ENCODE data around the gene UGT1A4. TPM values are rescaled to one million over a fixed set of nuclear protein-coding genes. Genes with fewer than 3 reads are reported as not detected.

UGT1A4 gene
- total RNA-seq, 3 donors from 2014 or later (not counting 1 experiment from before 2014, with no cell fraction given) = not detected

GRCh38 chr2:233706720-233707119 lies 11.8 kb upstream of the UGT1A4 start:
- no peak for TF ChIP-seq CTCF (IDR thresholded peaks at IDR 0.05)
- Mint-ChIP-seq H3K4me1 (no peaks in the 10 kb centered on the region), H3K36me3 (peaks cover 6% of the 10 kb centered on the region), H3K9me3 (no peaks in the 10 kb centered on the region), H3K27me3 (ENCODE audit: low read depth in 2 of 2) (peaks cover 18 to 21% of the 10 kb centered on the region in 2 donors), H3K4me3 (no peak overlapping the region), H3K27ac (no peak overlapping the region)
- 100% methylated on average over 1 of the region's 1 CpG for WGBS (ENCODE audit: insufficient coverage)
- DNase-seq (no peak), ATAC-seq (no peak)
- Histone ChIP-seq H3K4me1 (ENCODE audit: control insufficient read depth, insufficient read depth, low read length) (no peaks in the 10 kb centered on the region), H3K4me3 (ENCODE audit: low read length) (no peak overlapping the region), H3K9me3 (ENCODE audit: control insufficient read depth, insufficient read depth, low read length) (no peaks in the 10 kb centered on the region), H3K27me3 (ENCODE audit: control insufficient read depth, insufficient read depth, low read length) (no peaks in the 10 kb centered on the region), H3K27ac (ENCODE audit: low read length) (no peak overlapping the region), H3K36me3 (ENCODE audit: control insufficient read depth, insufficient read depth, low read length) (no peaks in the 10 kb centered on the region)
- intact Hi-C loops (cut with micrococcal nuclease) = no loop called here

GRCh38 chr2:233707940-233708644 lies 10.4 kb upstream of the UGT1A4 start:
- no peak overlapping the region for H3K4me3 Mint-ChIP-seq

GRCh38 chr2:233708942-233709341 lies 9.6 kb upstream of the UGT1A4 start:
- Mint-ChIP-seq H3K4me1 (no peaks in the 10 kb centered on the region), H3K36me3 (peaks cover 5% of the 10 kb centered on the region), H3K27me3 (ENCODE audit: low read depth in 2 of 2) (peaks cover 28 to 33% of the 10 kb centered on the region in 2 donors), H3K4me3 (no peak overlapping the region), H3K9me3 (no peaks in the 10 kb centered on the region), H3K27ac (no peak overlapping the region)
- ATAC-seq (no peak), DNase-seq (no peak)
- no peak overlapping the region for H3K27ac ChIP-seq (ENCODE audit: low read length)
- TF ChIP-seq CTCF (IDR thresholded peaks at IDR 0.05) = no peak
- H3K4me3 ChIP-seq (ENCODE audit: low read length) = no peak overlapping the region
- no peaks in the 10 kb centered on the region for H3K9me3 ChIP-seq (ENCODE audit: control insufficient read depth, insufficient read depth, low read length)
- H3K27me3 ChIP-seq (ENCODE audit: control insufficient read depth, insufficient read depth, low read length) = no peaks in the 10 kb centered on the region
- no peaks in the 10 kb centered on the region for H3K4me1 ChIP-seq (ENCODE audit: control insufficient read depth, insufficient read depth, low read length)
- WGBS (ENCODE audit: insufficient coverage) = 91% methylated on average over 3 of the region's 5 CpGs
- intact Hi-C loops (cut with micrococcal nuclease) = no loop called here
- no peaks in the 10 kb centered on the region for H3K36me3 ChIP-seq (ENCODE audit: control insufficient read depth, insufficient read depth, low read length)

More at GRCh38 chr2:233707940-233708644, 10.4 kb upstream of the UGT1A4 start:
- H3K36me3 ChIP-seq (ENCODE audit: control insufficient read depth, insufficient read depth, low read length) = no peaks in the 10 kb centered on the region
- Mint-ChIP-seq H3K27me3 (ENCODE audit: low read depth in 2 of 2) (peaks cover 23 to 30% of the 10 kb centered on the region in 2 donors), H3K36me3 (peaks cover 6% of the 10 kb centered on the region), H3K4me1 (no peaks in the 10 kb centered on the region), H3K9me3 (no peaks in the 10 kb centered on the region), H3K27ac (no peak overlapping the region)
- intact Hi-C loops (cut with micrococcal nuclease) = no loop called here
- DNase-seq (no peak), ATAC-seq (no peak)
- 95% methylated on average over 5 of the region's 10 CpGs for WGBS (ENCODE audit: insufficient coverage)
- H3K27me3 ChIP-seq (ENCODE audit: control insufficient read depth, insufficient read depth, low read length) = no peaks in the 10 kb centered on the region
- H3K27ac ChIP-seq (ENCODE audit: low read length) = no peak overlapping the region
- H3K9me3 ChIP-seq (ENCODE audit: control insufficient read depth, insufficient read depth, low read length) = no peaks in the 10 kb centered on the region
- TF ChIP-seq CTCF (IDR thresholded peaks at IDR 0.05) = no peak
- H3K4me1 ChIP-seq (ENCODE audit: control insufficient read depth, insufficient read depth, low read length) = no peaks in the 10 kb centered on the region
- H3K4me3 ChIP-seq (ENCODE audit: low read length) = no peak overlapping the region

All from natural killer cell (primary cell).